H1 (cell line): Measurements from ENCODE around the gene GUCY1A2. TPM values are rescaled to one million over a fixed set of nuclear protein-coding genes. Genes with fewer than 3 reads are reported as not detected.

ENCODE experiments used
- BACH1 ChIP-seq: IDR thresholded peaks from 2 replicates; pipeline ENCODE4 v1.6.1; 2012; ENCODE audit warnings: low read length, improper control_type of control experiment
- CHD2 ChIP-seq: IDR thresholded peaks from 2 replicates; pipeline ENCODE4 v1.6.1; 2012; ENCODE audit warnings: low read length, improper control_type of control experiment
- CHD7 ChIP-seq: fragments of 300-600 bp; sonication (generic); IDR thresholded peaks from 2 replicates; pipeline ENCODE4 v1.7.1; 2012; ENCODE audit warnings: low read length, moderate library complexity, mild to moderate bottlenecking, inconsistent platforms; ENCODE audit not compliant: insufficient replicate concordance
- CTBP2 ChIP-seq: IDR thresholded peaks from 2 replicates; pipeline ENCODE4 v1.7.0; 2011; ENCODE audit warnings: borderline replicate concordance, mild to moderate bottlenecking, moderate library complexity, mixed read lengths, low read length; ENCODE audit not compliant: insufficient read depth, insufficient read length
- EP300 ChIP-seq, 2 experiments: IDR thresholded peaks; 1 replicate in 1 of 2; 2 replicates in 1 of 2; pipeline ENCODE4 v1.6.1; 2011 to 2012; ENCODE audit warnings: low read depth in 2 of 2, low read length in 2 of 2, mild to moderate bottlenecking in 2 of 2, borderline replicate concordance in 1 of 2, inconsistent platforms in 1 of 2, moderate library complexity in 1 of 2
- GTF2F1 ChIP-seq: IDR thresholded peaks from 2 replicates; pipeline ENCODE4 v1.6.1; 2012; ENCODE audit warnings: low read depth, low read length, improper control_type of control experiment, borderline replicate concordance
- HDAC6 ChIP-seq: IDR thresholded peaks from one replicate; pipeline ENCODE4 v1.7.1; 2012; ENCODE audit warnings: low read depth, mild to moderate bottlenecking, inconsistent platforms, low read length, moderate library complexity
- KDM1A ChIP-seq: fragments of 200-600, 300-600 bp; sonication (generic); IDR thresholded peaks from 2 replicates; pipeline ENCODE4 v1.7.1; 2016; ENCODE audit warnings: mild to moderate bottlenecking, low read length, borderline replicate concordance
- SAP30 ChIP-seq: fragments of 300-600 bp; sonication (generic); IDR thresholded peaks from 2 replicates; pipeline ENCODE4 v1.7.1; 2012; ENCODE audit warnings: low read length, moderate library complexity, mild to moderate bottlenecking, inconsistent platforms; ENCODE audit not compliant: insufficient read depth, insufficient replicate concordance
- TAF7 ChIP-seq: optimal IDR thresholded peaks from 2 replicates; pipeline ENCODE3; 2011; ENCODE audit warnings: low read depth, mild to moderate bottlenecking, inconsistent platforms, low read length, moderate library complexity, borderline replicate concordance
- polyA plus RNA-seq, 7 experiments: library from polyadenylated mRNA; depleted of rRNA in 3 of 7; stranded (reverse) in 5 of 7; unstranded in 2 of 7; fragments of >200 nt in 5 of 7; fragments of 200-250 nt in 2 of 7; gene quantifications; 1 replicate in 5 of 7; 2 replicates in 1 of 7; 4 replicates in 1 of 7; pipeline versions ENCODE4 v1.2.1 to v1.2.3, GENCODE V29; 2011 to 2013; ENCODE audit warnings: missing spikeins in 2 of 7, mixed read lengths in 2 of 7
- total RNA-seq: library from RNA; stranded (reverse); fragmentation: NEBNext Ultra II Directional; extraction: Animal tissue kit (Norgen Biotek cat#: 25700); gene quantifications from 2 replicates; pipeline ENCODE4 v1.2.1, GENCODE V29; 2021

Gene GUCY1A2
- total and polyA plus RNA-seq, 2 of the 8 experiments (the other 6 are each of a cell fraction or from before 2014, with no cell fraction given), result 0.11 to 1.9 TPM

- TF ChIP-seq CHD7, result no peak
- no peak for TF ChIP-seq TAF7
- TF ChIP-seq KDM1A, result no peak
- no peak for TF ChIP-seq CTBP2
- TF ChIP-seq EP300 (IDR thresholded peaks at IDR 0.05; ENCODE audit: borderline replicate concordance in 1 of 2, low read depth in 2 of 2, low read length in 2 of 2), result no peak
- no peak for TF ChIP-seq GTF2F1
- TF ChIP-seq BACH1, result no peak
- no peak for TF ChIP-seq SAP30
- TF ChIP-seq HDAC6, result no peak
- TF ChIP-seq CHD2, result no peak
These were observed 392.7 kb downstream of the GUCY1A2 start (continued) for GRCh38 chr11:106625566-106625965.
